ENCODE measurements around the gene LTC4S. TPM values are rescaled to one million over a fixed set of nuclear protein-coding genes. Genes with fewer than 3 reads are reported as not detected.

The LTC4S gene
- total and polyA plus RNA-seq, 2 experiments from 2014 or later, result 5.8 to 10.1 TPM

GRCh38 chr5:179820127-179820482, 26.3 kb downstream of the LTC4S start:
- Histone ChIP-seq H4K20me1 (replicated peaks; ENCODE audit: insufficient read depth) (peaks cover 11% of the 10 kb centered on the region), H3F3A (replicated peaks; ENCODE audit: low read depth) (peaks cover 34% of the 10 kb centered on the region), H3K4me2 (peak overlapping the region; percentile 98), H3K27me3 (ENCODE audit: insufficient read depth) (peaks cover 12% of the 10 kb centered on the region; the same call in 1 of the 2 replicates), H3K9me2 (ENCODE audit: insufficient read depth) (no peaks in the 10 kb centered on the region), H3K36me3 (ENCODE audit: insufficient read depth) (peaks cover 13% of the 10 kb centered on the region), H3K79me2 (replicated peaks; ENCODE audit: insufficient read depth) (peaks cover 21% of the 10 kb centered on the region), H3K27ac (ENCODE audit: low read depth) (no peak overlapping the region), H3K4me3 (peak overlapping the region; percentile 92), H2AFZ (no peak overlapping the region), H3K4me1 (ENCODE audit: insufficient read depth) (peaks cover 31% of the 10 kb centered on the region)
- peak overlapping the region; percentile 82 for H3K27ac Mint-ChIP-seq
- no peak for DNase-seq (ENCODE audit: low spot score)
- peak overlapping the region; percentile 63 for H3K4me3 Mint-ChIP-seq
- no peak for ATAC-seq
- peaks cover 32% of the 10 kb centered on the region for H3K4me1 Mint-ChIP-seq
- TF ChIP-seq NANOG (IDR thresholded peaks at IDR 0.05; ENCODE audit: borderline replicate concordance), result no peak
- no peaks in the 10 kb centered on the region for H3K9me3 Mint-ChIP-seq
- peaks cover 37% of the 10 kb centered on the region for H3K27me3 Mint-ChIP-seq (ENCODE audit: insufficient read depth, low read depth, poor library complexity)
- peaks cover 38% of the 10 kb centered on the region for H3K36me3 Mint-ChIP-seq (ENCODE audit: low read depth)

GRCh38 chr5:179820483-179821297, 26.9 kb downstream of the LTC4S start, which contains the start of gene SQSTM1:
SQSTM1 (plus strand) TSS chr5:179820905; CDS start chr5:179820937, 32 bp downstream.
- peaks cover 43% of the 10 kb centered on the region for H3K36me3 Mint-ChIP-seq (ENCODE audit: low read depth)
- Histone ChIP-seq H3K36me3 (ENCODE audit: insufficient read depth) (peaks cover 18% of the 10 kb centered on the region), H3K9me2 (ENCODE audit: insufficient read depth) (no peaks in the 10 kb centered on the region), H3K4me3 (peak within 1 kb of the TSS; percentile 92), H2AFZ (no peak within 1 kb of the TSS), H4K20me1 (replicated peaks; ENCODE audit: insufficient read depth) (peaks cover 11% of the 10 kb centered on the region), H3K27me3 (ENCODE audit: insufficient read depth) (peaks cover 12% of the 10 kb centered on the region; the same call in 1 of the 2 replicates), H3K4me1 (ENCODE audit: insufficient read depth) (peaks cover 31% of the 10 kb centered on the region), H3F3A (replicated peaks; ENCODE audit: low read depth) (peaks cover 40% of the 10 kb centered on the region), H3K27ac (ENCODE audit: low read depth) (peak within 1 kb of the TSS; percentile 76; the same call in 1 of the 2 replicates), H3K79me2 (replicated peaks; ENCODE audit: insufficient read depth) (peaks cover 21% of the 10 kb centered on the region), H3K4me2 (peak within 1 kb of the TSS; percentile 98)
- H3K9me3 Mint-ChIP-seq, result no peaks in the 10 kb centered on the region
- H3K4me1 Mint-ChIP-seq, result peaks cover 32% of the 10 kb centered on the region
- peak within 1 kb of the TSS; percentile 85 for H3K27ac Mint-ChIP-seq
- peak within 1 kb of the TSS; percentile 92 for H3K4me3 Mint-ChIP-seq
- DNase-seq (ENCODE audit: low spot score) (peak; percentile 80), ATAC-seq (peak; percentile 16)
- H3K27me3 Mint-ChIP-seq (ENCODE audit: insufficient read depth, low read depth, poor library complexity), result peaks cover 34% of the 10 kb centered on the region
- no peak for TF ChIP-seq STAT1 (IDR thresholded peaks at IDR 0.05; ENCODE audit: unreplicated experiment)
- peak; percentile 99 for TF ChIP-seq POLR2AphosphoS5 (IDR thresholded peaks at IDR 0.05; ENCODE audit: low read depth)

DNA sequence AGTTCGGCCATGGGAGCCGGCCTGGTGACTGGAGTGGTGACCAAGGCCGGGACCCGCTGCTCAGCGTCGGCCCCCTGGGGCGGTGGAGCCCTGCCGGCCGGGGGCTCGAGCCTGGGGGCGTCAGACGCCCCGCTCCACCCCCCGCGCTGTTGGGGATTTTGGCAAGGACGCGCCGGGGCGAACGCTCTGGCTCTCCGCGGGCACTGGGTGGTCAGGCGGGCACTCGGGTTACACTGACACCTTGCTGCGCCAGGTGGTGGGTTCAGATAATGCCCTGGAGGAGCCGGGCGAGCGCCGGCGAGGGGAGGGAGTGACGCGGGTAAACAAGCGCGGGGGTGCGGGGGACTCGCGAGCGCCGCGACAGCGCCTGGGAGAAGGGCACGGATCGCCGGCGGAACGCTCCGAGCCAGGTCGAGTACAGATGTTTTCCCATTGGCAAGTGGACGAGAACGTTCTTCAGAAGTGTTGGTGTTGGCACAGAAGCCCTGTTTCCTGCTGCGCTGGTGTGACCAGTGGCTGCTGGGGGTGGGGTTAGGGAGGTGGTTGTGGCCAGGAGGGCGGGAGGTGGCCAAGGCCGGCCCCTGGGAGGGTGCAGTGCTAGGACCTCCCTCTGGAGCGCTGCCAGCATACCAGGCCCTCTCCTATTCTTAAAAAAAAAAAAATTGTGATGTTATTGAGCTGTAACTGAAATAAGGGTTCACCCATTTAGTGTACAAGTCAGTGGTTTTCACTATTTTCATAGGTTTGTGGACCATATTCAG, 27.7 kb downstream of the LTC4S start:
- H2AFZ ChIP-seq, result no peak overlapping the region
- Mint-ChIP-seq H3K9me3 (no peaks in the 10 kb centered on the region), H3K4me3 (peak overlapping the region; percentile 92), H3K36me3 (ENCODE audit: low read depth) (peaks cover 47% of the 10 kb centered on the region), H3K4me1 (peaks cover 30% of the 10 kb centered on the region), H3K27ac (peak overlapping the region; percentile 85; the same call in 1 of the 2 replicates), H3K27me3 (ENCODE audit: insufficient read depth, low read depth, poor library complexity) (peaks cover 28% of the 10 kb centered on the region)
- H3K36me3 ChIP-seq (ENCODE audit: insufficient read depth), result peaks cover 18% of the 10 kb centered on the region
- peaks cover 11% of the 10 kb centered on the region for H4K20me1 ChIP-seq (replicated peaks; ENCODE audit: insufficient read depth)
- H3K79me2 ChIP-seq (replicated peaks; ENCODE audit: insufficient read depth), result peaks cover 21% of the 10 kb centered on the region
- peaks cover 31% of the 10 kb centered on the region for H3K4me1 ChIP-seq (ENCODE audit: insufficient read depth)
- H3K4me3 ChIP-seq, result peak overlapping the region; percentile 92
- H3K27ac ChIP-seq (ENCODE audit: low read depth), result 0 out of 2 replicates have a peak overlapping the region, but pooled peaks have one; percentile 76
- H3F3A ChIP-seq (replicated peaks; ENCODE audit: low read depth), result peaks cover 41% of the 10 kb centered on the region
- H3K9me2 ChIP-seq (ENCODE audit: insufficient read depth), result no peaks in the 10 kb centered on the region
- peak overlapping the region; percentile 98 for H3K4me2 ChIP-seq
- peaks cover 12% of the 10 kb centered on the region; the same call in 1 of the 2 replicates for H3K27me3 ChIP-seq (ENCODE audit: insufficient read depth)
- DNase-seq (ENCODE audit: low spot score) (peak; percentile 87), ATAC-seq (peak; percentile 47)
- TF ChIP-seq REST (IDR thresholded peaks at IDR 0.05; ENCODE audit: unreplicated experiment), result no peak
- TF ChIP-seq POLR2AphosphoS5 (IDR thresholded peaks at IDR 0.05; ENCODE audit: low read depth), result peak; percentile 57
- TF ChIP-seq CREB1 (CRISPR knock-in tag; IDR thresholded peaks at IDR 0.05; ENCODE audit: low read depth), result peak; percentile 53
